ENCODE data around the gene COL15A1.

DNA sequence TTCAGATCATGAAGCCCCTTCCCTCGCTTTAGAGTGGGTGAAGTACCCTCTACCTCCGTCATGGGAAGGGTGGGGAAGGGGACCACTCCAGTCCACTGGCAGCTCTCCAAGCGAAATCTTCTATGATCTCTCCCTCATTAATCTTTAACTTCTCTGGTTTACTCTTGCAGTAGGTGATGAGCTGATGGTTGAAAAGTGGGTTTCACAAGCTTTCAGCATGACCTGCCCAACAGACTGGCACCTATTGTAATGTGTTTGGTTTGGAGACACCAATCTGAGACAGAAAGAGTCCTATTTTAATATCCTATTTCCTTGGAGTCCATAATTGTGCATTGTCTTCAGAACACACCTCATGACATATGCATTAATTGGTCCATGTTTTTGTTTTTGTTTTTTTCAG is 90.4 kb downstream of the COL15A1 start:
- TF ChIP-seq POLR2A (IDR thresholded peaks at IDR 0.05): no peak
- TF ChIP-seq, protein P1, sequence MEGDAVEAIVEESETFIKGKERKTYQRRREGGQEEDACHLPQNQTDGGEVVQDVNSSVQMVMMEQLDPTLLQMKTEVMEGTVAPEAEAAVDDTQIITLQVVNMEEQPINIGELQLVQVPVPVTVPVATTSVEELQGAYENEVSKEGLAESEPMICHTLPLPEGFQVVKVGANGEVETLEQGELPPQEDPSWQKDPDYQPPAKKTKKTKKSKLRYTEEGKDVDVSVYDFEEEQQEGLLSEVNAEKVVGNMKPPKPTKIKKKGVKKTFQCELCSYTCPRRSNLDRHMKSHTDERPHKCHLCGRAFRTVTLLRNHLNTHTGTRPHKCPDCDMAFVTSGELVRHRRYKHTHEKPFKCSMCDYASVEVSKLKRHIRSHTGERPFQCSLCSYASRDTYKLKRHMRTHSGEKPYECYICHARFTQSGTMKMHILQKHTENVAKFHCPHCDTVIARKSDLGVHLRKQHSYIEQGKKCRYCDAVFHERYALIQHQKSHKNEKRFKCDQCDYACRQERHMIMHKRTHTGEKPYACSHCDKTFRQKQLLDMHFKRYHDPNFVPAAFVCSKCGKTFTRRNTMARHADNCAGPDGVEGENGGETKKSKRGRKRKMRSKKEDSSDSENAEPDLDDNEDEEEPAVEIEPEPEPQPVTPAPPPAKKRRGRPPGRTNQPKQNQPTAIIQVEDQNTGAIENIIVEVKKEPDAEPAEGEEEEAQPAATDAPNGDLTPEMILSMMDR (IDR thresholded peaks at IDR 0.05 in 8 of 11, conservative IDR thresholded peaks at IDR 0.05 in 3 of 11): no peak

All from spleen (tissue), 7 donors.